Thymus (tissue), 11 donors: Measurements from ENCODE around the gene XRCC3. TPM values are rescaled to one million over a fixed set of nuclear protein-coding genes. Genes with fewer than 3 reads are reported as not detected.

Experiments
- DNase-seq, 9 donors: peaks; one replicate each; pipeline ENCODE4 v3.0.0-alpha.2; 2013; ENCODE audit warnings: low spot score in 9 of 9, low read depth in 6 of 9, missing footprints in 1 of 9
- H3K27ac ChIP-seq, 2 donors: one replicate each; pipeline ENCODE4 v1.5.1; 2013; ENCODE audit warnings: control low read depth in 1 of 2, low read depth in 1 of 2, low read length in 1 of 2, mild to moderate bottlenecking in 1 of 2, moderate library complexity in 1 of 2
- H3K27me3 ChIP-seq, 2 donors: one replicate each; pipeline ENCODE4 v1.5.1; 2013; ENCODE audit warnings: low read length in 1 of 2; ENCODE audit not compliant: control insufficient read depth in 2 of 2, insufficient read depth in 1 of 2
- H3K36me3 ChIP-seq, 2 donors: one replicate each; pipeline ENCODE4 v1.5.1; 2013; ENCODE audit warnings: low read length in 1 of 2, mild to moderate bottlenecking in 1 of 2, moderate library complexity in 1 of 2; ENCODE audit not compliant: control insufficient read depth in 2 of 2, insufficient read depth in 2 of 2
- H3K4me1 ChIP-seq, 2 donors: one replicate each; pipeline ENCODE4 v1.5.1; 2013; ENCODE audit warnings: low read length in 2 of 2; ENCODE audit not compliant: control insufficient read depth in 2 of 2, insufficient read depth in 2 of 2
- H3K4me3 ChIP-seq, 2 donors: one replicate each; pipeline ENCODE4 v1.5.1; 2013; ENCODE audit warnings: low read length in 2 of 2, control low read depth in 1 of 2, mild to moderate bottlenecking in 1 of 2
- H3K9me3 ChIP-seq, 2 donors: one replicate each; pipeline ENCODE4 v1.5.1; 2013; ENCODE audit warnings: low read length in 1 of 2, mild to moderate bottlenecking in 1 of 2; ENCODE audit not compliant: control insufficient read depth in 2 of 2, insufficient read depth in 1 of 2
- WGBS: extraction: QIAGEN DNeasy Blood & Tissue Kit; methylation state at CpG from one replicate; pipeline ENCODE4 v1.1.7; 2013; 5-methylcytosine and 5-hydroxymethylcytosine counted together
- polyA plus RNA-seq: library from polyadenylated mRNA; stranded (reverse); fragments of 200-250 nt; gene quantifications from one replicate; pipeline ENCODE4 v1.2.3, GENCODE V29; 2013
- total RNA-seq: library from RNA; stranded (reverse); fragments of 120-200 nt; gene quantifications from one replicate; pipeline ENCODE4 v1.2.4, GENCODE V29; 2013
- donor health status: healthy.

XRCC3 gene
- total and polyA plus RNA-seq, 2 donors, result 4.4 to 15.9 TPM

- DNase-seq, result no peak
- H3K36me3 ChIP-seq, result peaks cover 62 to 71% of the 10 kb centered on the region in 2 donors
- 91% methylated on average over 12 of the region's 12 CpGs for WGBS
Measured at GRCh38 chr14:103728721-103729120, 13.5 kb upstream of the XRCC3 start.

GRCh38 chr14:103728141-103728540, 12.9 kb upstream of the XRCC3 start:
- Histone ChIP-seq H3K36me3 (peaks cover 56 to 66% of the 10 kb centered on the region in 2 donors), H3K9me3 (no peaks in the 10 kb centered on the region), H3K27ac (no peak overlapping the region), H3K4me3 (no peak overlapping the region), H3K4me1 (peaks cover 3 to 30% of the 10 kb centered on the region in 2 donors), H3K27me3 (no peaks in the 10 kb centered on the region)
- WGBS, result 97% methylated on average over 19 of the region's 19 CpGs
- no peak for DNase-seq

More at GRCh38 chr14:103728721-103729120, 13.5 kb upstream of the XRCC3 start:
- Histone ChIP-seq H3K27me3 (no peaks in the 10 kb centered on the region), H3K4me1 (peaks cover 3 to 24% of the 10 kb centered on the region in 2 donors), H3K4me3 (no peak overlapping the region), H3K27ac (no peak overlapping the region), H3K9me3 (no peaks in the 10 kb centered on the region)

GRCh38 chr14:103727313-103727980, 12.2 kb upstream of the XRCC3 start:
- Histone ChIP-seq H3K4me1 (peaks cover 3 to 35% of the 10 kb centered on the region in 2 donors), H3K27ac (no peak overlapping the region), H3K36me3 (peaks cover 53 to 61% of the 10 kb centered on the region in 2 donors), H3K9me3 (no peaks in the 10 kb centered on the region), H3K27me3 (no peaks in the 10 kb centered on the region), H3K4me3 (no peak overlapping the region)
- 94% methylated on average over 53 of the region's 53 CpGs for WGBS
- no peak for DNase-seq

- Histone ChIP-seq H3K9me3 (no peaks in the 10 kb centered on the region), H3K4me1 (peaks cover 3 to 40% of the 10 kb centered on the region in 2 donors), H3K27ac (no peak overlapping the region), H3K36me3 (peaks cover 49 to 52% of the 10 kb centered on the region in 2 donors), H3K4me3 (no peak overlapping the region), H3K27me3 (no peaks in the 10 kb centered on the region)
- DNase-seq, result no peak
- WGBS, result 95% methylated on average over 18 of the region's 18 CpGs
Measured at GRCh38 chr14:103726474-103726873, 11.2 kb upstream of the XRCC3 start.

GRCh38 chr14:103725739-103726395, 10.6 kb upstream of the XRCC3 start:
- Histone ChIP-seq H3K4me1 (peaks cover 9 to 46% of the 10 kb centered on the region in 2 donors), H3K27ac (no peak overlapping the region), H3K4me3 (no peak overlapping the region), H3K9me3 (no peaks in the 10 kb centered on the region), H3K36me3 (peaks cover 47 to 50% of the 10 kb centered on the region in 2 donors), H3K27me3 (no peaks in the 10 kb centered on the region)
- 99% methylated on average over 16 of the region's 16 CpGs for WGBS
- no peak for DNase-seq

- DNase-seq, result no peak
- Histone ChIP-seq H3K4me1 (peaks cover 14 to 49% of the 10 kb centered on the region in 2 donors), H3K4me3 (no peak overlapping the region), H3K9me3 (no peaks in the 10 kb centered on the region), H3K27ac (no peak overlapping the region), H3K27me3 (no peaks in the 10 kb centered on the region), H3K36me3 (peaks cover 40 to 43% of the 10 kb centered on the region in 2 donors)
- WGBS, result 98% methylated on average over 29 of the region's 29 CpGs
Measured at GRCh38 chr14:103725001-103725682, 9.9 kb upstream of the XRCC3 start.

GRCh38 chr14:103724116-103724515, 8.9 kb upstream of the XRCC3 start:
- peaks cover 16 to 49% of the 10 kb centered on the region in 2 donors for H3K4me1 ChIP-seq
- H3K27me3 ChIP-seq, result no peaks in the 10 kb centered on the region
- H3K27ac ChIP-seq, result no peak overlapping the region
- no peak overlapping the region for H3K4me3 ChIP-seq
- no peak for DNase-seq
- peaks cover 31 to 33% of the 10 kb centered on the region in 2 donors for H3K36me3 ChIP-seq
- H3K9me3 ChIP-seq, result no peaks in the 10 kb centered on the region
- WGBS, result 87% methylated on average over 20 of the region's 20 CpGs

- DNase-seq, result no peak
- Histone ChIP-seq H3K9me3 (no peaks in the 10 kb centered on the region), H3K4me1 (peaks cover 19 to 49% of the 10 kb centered on the region in 2 donors), H3K27me3 (no peaks in the 10 kb centered on the region), H3K4me3 (no peak overlapping the region), H3K36me3 (peaks cover 27 to 29% of the 10 kb centered on the region in 2 donors), H3K27ac (no peak overlapping the region)
- 94% methylated on average over 7 of the region's 7 CpGs for WGBS
Measured at GRCh38 chr14:103723748-103724081, 8.5 kb upstream of the XRCC3 start.
